DOHH2 (cell line): Measurements from ENCODE around the gene ANAPC16.

ENCODE experiments used
- H3F3A ChIP-seq: fragments of 200-600 bp; sonication (generic), shearing (Covaris generic); 2 replicates; pipeline ENCODE4 v1.6.0; 2016; ENCODE audit warnings: antibody characterized with exemption, mild to moderate bottlenecking; ENCODE audit not compliant: control insufficient read depth, insufficient read depth
- H3K27ac ChIP-seq: fragments of 200-600 bp; sonication (generic); 2 replicates; pipeline ENCODE4 v1.5.1; 2014; ENCODE audit warnings: low read depth, mild to moderate bottlenecking, low read length, moderate library complexity
- H3K27me3 ChIP-seq: fragments of 200-600 bp; sonication (generic); 2 replicates; pipeline ENCODE4 v1.6.1; 2014; ENCODE audit warnings: mild to moderate bottlenecking, low read length, mixed read lengths; ENCODE audit not compliant: control insufficient read depth
- H3K36me3 ChIP-seq: fragments of 200-600 bp; sonication (generic); 2 replicates; pipeline ENCODE4 v1.6.1; 2014; ENCODE audit warnings: mild to moderate bottlenecking, low read length, moderate library complexity, mixed read lengths; ENCODE audit not compliant: control insufficient read depth
- H3K4me1 ChIP-seq: fragments of 200-600 bp; sonication (generic); 2 replicates; pipeline ENCODE4 v1.6.1; 2014; ENCODE audit warnings: mild to moderate bottlenecking, low read length, mixed read lengths; ENCODE audit not compliant: control insufficient read depth
- H3K4me2 ChIP-seq: fragments of 200-600 bp; sonication (generic); 2 replicates; pipeline ENCODE4 v1.6.0; 2014; ENCODE audit warnings: mild to moderate bottlenecking, low read length, moderate library complexity
- H3K4me3 ChIP-seq: fragments of 200-600 bp; sonication (generic); 2 replicates; pipeline ENCODE4 v1.5.1; 2014; ENCODE audit warnings: mild to moderate bottlenecking, low read length, mixed read lengths
- H3K79me2 ChIP-seq: fragments of 200-600 bp; sonication (generic); 2 replicates; pipeline ENCODE4 v1.6.1; 2014; ENCODE audit warnings: mild to moderate bottlenecking, low read length, mixed read lengths; ENCODE audit not compliant: control insufficient read depth
- H3K9me2 ChIP-seq: fragments of 200-600 bp; sonication (generic); replicated peaks from 2 replicates; pipeline ENCODE4 v1.6.1; 2014; ENCODE audit warnings: mild to moderate bottlenecking, low read length, mixed read lengths; ENCODE audit not compliant: control insufficient read depth
- H3K9me3 ChIP-seq: fragments of 200-600 bp; sonication (generic); 2 replicates; pipeline ENCODE4 v1.6.1; 2014; ENCODE audit warnings: antibody characterized with exemption, low read length, mixed read lengths; ENCODE audit not compliant: control insufficient read depth, insufficient read depth
- H4K20me1 ChIP-seq: fragments of 200-600 bp; sonication (generic); 2 replicates; pipeline ENCODE4 v1.6.0; 2014; ENCODE audit warnings: low read depth, mild to moderate bottlenecking, antibody characterized with exemption, low read length, moderate library complexity; ENCODE audit not compliant: control insufficient read depth, insufficient read depth
- EZH2phosphoT487 ChIP-seq: fragments of 200-600 bp; sonication (generic); IDR thresholded peaks from 2 replicates; pipeline ENCODE4 v1.6.1; 2017; ENCODE audit warnings: borderline replicate concordance, mild to moderate bottlenecking, antibody characterized with exemption, low read length, moderate library complexity, mixed read lengths
- TF ChIP-seq, protein P1 (sequence below): fragments of 200-600 bp; sonication (generic); IDR thresholded peaks from one replicate; pipeline ENCODE4 v1.5.1; 2014; ENCODE audit warnings: antibody characterized with exemption, mild to moderate bottlenecking, low read depth, low read length; ENCODE audit not compliant: poor library complexity, severe bottlenecking

The ANAPC16 gene

DNA sequence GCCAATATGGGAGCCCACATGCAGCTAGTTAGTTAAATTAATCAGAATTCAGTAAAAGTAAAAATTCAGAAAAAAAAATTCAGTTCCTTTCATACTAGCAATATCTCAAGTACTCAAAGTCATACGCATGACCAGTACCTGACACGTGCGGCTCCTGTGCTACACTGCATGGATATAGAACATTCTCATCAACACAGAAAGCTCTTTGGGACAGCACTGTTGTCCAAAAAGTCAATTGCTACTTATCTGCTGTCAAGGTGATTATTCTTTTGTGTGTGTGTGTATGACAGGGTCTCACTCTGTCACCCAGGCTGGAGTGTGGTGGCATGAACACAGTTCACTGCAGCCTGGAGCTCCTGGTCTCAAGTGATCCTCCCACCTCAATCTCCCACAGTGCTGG, 14.9 kb upstream of the ANAPC16 start:
- H3K36me3 ChIP-seq = peaks cover 32% of the 10 kb centered on the region
- H3K9me3 ChIP-seq = no peaks in the 10 kb centered on the region
- peaks cover 2% of the 10 kb centered on the region; the same call in 1 of the 2 replicates for H3F3A ChIP-seq
- no peaks in the 10 kb centered on the region for H3K79me2 ChIP-seq
- no peak overlapping the region for H3K4me3 ChIP-seq
- no peaks in the 10 kb centered on the region for H3K4me1 ChIP-seq
- TF ChIP-seq, protein P1, sequence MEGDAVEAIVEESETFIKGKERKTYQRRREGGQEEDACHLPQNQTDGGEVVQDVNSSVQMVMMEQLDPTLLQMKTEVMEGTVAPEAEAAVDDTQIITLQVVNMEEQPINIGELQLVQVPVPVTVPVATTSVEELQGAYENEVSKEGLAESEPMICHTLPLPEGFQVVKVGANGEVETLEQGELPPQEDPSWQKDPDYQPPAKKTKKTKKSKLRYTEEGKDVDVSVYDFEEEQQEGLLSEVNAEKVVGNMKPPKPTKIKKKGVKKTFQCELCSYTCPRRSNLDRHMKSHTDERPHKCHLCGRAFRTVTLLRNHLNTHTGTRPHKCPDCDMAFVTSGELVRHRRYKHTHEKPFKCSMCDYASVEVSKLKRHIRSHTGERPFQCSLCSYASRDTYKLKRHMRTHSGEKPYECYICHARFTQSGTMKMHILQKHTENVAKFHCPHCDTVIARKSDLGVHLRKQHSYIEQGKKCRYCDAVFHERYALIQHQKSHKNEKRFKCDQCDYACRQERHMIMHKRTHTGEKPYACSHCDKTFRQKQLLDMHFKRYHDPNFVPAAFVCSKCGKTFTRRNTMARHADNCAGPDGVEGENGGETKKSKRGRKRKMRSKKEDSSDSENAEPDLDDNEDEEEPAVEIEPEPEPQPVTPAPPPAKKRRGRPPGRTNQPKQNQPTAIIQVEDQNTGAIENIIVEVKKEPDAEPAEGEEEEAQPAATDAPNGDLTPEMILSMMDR = no peak
- TF ChIP-seq EZH2phosphoT487 = no peak
- H4K20me1 ChIP-seq = no peaks in the 10 kb centered on the region
- no peaks in the 10 kb centered on the region for H3K27me3 ChIP-seq
- H3K9me2 ChIP-seq = no peaks in the 10 kb centered on the region
- H3K27ac ChIP-seq = no peak overlapping the region
- no peak overlapping the region for H3K4me2 ChIP-seq

GRCh38 chr10:72201293-72201692, 14.5 kb upstream of the ANAPC16 start:
- H3K4me3 ChIP-seq = no peak overlapping the region

DNA sequence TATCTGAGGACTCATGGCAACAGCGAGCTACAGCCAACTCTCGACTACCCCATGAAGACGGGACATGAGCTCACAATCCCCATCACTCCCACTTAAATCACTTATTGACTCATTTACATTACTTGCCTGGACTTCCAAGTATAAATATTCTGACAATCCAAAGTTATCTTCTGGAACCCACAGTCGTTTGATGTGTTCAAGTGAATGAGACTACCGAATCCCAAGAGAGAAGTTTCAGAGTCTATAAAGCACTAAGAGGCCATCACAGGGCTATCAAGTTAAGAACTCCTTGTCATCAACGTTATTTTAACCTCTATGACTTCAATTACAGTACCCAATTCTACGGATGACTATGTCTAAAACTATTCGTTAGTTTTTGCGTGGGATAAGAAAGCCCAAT, 11.5 kb upstream of the ANAPC16 start:
- H3K9me3 ChIP-seq = no peaks in the 10 kb centered on the region
- H3K36me3 ChIP-seq = peaks cover 48% of the 10 kb centered on the region
- no peak overlapping the region for H3K4me2 ChIP-seq
- TF ChIP-seq, protein P1 = no peak
- no peak for TF ChIP-seq EZH2phosphoT487
- H3K4me1 ChIP-seq = no peaks in the 10 kb centered on the region
- no peaks in the 10 kb centered on the region for H3K79me2 ChIP-seq
- H3K27ac ChIP-seq = no peak overlapping the region
- no peaks in the 10 kb centered on the region for H4K20me1 ChIP-seq
- peaks cover 2% of the 10 kb centered on the region; the same call in 1 of the 2 replicates for H3F3A ChIP-seq
- H3K27me3 ChIP-seq = no peaks in the 10 kb centered on the region
- H3K4me3 ChIP-seq = no peak overlapping the region
- no peaks in the 10 kb centered on the region for H3K9me2 ChIP-seq

More at GRCh38 chr10:72201293-72201692, 14.5 kb upstream of the ANAPC16 start:
- Histone ChIP-seq H4K20me1 (no peaks in the 10 kb centered on the region), H3K4me1 (no peaks in the 10 kb centered on the region), H3K9me3 (no peaks in the 10 kb centered on the region), H3K27ac (no peak overlapping the region), H3K4me2 (no peak overlapping the region), H3K27me3 (no peaks in the 10 kb centered on the region), H3K36me3 (peaks cover 28% of the 10 kb centered on the region), H3K9me2 (no peaks in the 10 kb centered on the region), H3F3A (peaks cover 2% of the 10 kb centered on the region; the same call in 1 of the 2 replicates), H3K79me2 (no peaks in the 10 kb centered on the region)
- TF ChIP-seq EZH2phosphoT487 = no peak
- TF ChIP-seq, protein P1 = no peak

DNA sequence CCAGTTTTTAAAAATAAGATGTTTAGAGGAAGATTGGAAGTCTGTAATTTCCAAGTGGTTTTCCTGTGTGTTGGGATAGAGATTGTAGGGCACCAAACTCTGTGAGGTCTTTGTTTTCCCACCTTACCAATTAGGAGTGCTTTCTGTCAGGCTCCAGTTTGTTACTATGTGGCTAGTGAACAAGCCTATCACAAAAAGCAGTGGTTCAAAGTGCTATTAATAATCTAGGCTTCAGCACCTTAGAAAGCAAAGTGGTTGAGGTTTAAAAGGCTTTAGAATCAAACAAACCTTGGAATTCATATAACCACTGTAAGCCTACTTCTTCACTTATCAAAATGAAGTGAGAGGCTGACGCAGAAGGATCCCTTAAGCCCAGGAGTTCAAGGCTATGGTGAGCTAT, 11.1 kb upstream of the ANAPC16 start:
- Histone ChIP-seq H3F3A (peaks cover 2% of the 10 kb centered on the region; the same call in 1 of the 2 replicates), H3K4me2 (no peak overlapping the region), H3K9me2 (no peaks in the 10 kb centered on the region), H3K79me2 (no peaks in the 10 kb centered on the region), H3K9me3 (no peaks in the 10 kb centered on the region), H3K36me3 (peaks cover 48% of the 10 kb centered on the region), H3K27me3 (no peaks in the 10 kb centered on the region), H4K20me1 (no peaks in the 10 kb centered on the region), H3K27ac (no peak overlapping the region), H3K4me3 (no peak overlapping the region), H3K4me1 (no peaks in the 10 kb centered on the region)
- no peak for TF ChIP-seq EZH2phosphoT487
- TF ChIP-seq, protein P1 = no peak
